ENCODE data around the gene SEMA5B.

SEMA5B gene

DNA sequence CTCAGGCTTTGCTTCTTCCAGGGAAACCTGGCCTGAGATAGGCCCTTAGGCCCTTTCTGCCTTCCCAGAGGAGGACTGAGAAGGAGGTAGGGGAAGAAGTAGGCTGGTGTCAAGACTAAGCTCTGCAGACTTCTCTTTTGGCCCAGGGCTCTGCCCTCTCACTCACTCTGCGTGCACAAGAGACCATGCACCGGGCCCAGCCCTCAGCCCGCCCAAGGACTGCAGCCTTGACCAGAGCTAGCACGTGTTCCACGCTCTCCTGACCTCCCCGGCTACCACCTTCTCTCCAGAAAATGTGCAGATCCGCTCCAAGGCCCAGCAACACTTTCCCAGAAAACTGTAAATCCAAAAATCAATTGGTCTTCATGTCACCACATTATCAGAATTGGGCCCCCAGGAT is 59.8 kb downstream of the SEMA5B start:
- DNase-seq: no peak

DNA sequence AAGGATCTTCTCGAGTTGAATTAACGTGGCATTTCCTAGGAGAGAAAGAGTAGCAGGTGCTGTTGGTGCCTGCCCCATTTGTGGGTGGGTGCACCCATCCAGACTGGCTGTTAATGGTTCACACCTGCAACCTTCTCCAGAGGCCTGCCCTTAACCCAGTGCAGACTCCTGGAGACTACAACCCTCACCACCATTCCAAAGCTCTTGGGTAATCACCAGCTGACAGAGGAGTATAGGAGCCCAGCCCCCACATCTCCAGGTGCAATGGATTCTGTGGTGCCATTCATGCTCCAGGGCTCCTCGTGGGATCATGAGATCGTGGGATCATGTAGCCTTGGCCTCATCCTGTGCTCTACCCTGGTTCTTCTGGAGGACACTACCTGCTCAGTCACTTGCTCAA is 60.2 kb downstream of the SEMA5B start:
- DNase-seq: no peak

DNA sequence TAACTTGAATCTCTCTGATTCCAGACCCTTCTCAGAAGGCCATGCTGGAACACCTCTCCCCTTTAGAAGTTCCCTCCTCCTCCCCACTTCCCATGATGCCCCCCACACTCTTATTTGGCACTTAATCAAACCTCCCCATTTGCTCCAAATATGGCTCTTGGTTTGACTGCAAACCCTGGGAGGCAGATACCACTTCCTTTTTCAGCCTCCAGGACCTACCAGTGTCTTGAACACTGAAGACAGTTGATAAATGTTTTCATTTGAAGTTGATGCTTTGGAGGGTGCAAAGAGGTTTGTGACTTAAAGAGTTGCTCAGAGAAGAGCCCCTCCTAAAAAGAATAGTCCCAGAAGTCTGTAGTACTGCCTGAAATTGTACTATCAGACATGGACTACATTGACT is 61.5 kb downstream of the SEMA5B start:
- no peak for DNase-seq

DNA sequence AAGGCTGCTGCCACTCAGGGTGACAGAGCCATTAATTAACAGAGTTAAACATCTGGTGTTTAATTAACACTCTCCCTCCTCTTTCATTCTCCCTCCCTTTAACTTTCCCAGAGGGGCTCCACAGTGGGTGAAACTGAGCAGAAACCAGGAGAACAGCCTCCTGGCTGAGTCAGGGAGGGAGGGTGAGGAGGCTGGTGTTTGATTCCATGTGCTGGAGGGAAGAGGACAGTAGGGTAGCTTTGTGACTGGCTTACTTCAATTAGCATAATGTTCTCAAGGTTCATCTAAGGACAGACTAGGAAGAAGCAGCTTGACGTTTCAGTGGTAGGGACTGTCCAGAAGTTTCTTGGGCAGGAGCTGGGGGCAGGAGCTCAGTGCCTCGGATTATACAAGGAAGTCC is 62.8 kb downstream of the SEMA5B start:
- DNase-seq: no peak

DNA sequence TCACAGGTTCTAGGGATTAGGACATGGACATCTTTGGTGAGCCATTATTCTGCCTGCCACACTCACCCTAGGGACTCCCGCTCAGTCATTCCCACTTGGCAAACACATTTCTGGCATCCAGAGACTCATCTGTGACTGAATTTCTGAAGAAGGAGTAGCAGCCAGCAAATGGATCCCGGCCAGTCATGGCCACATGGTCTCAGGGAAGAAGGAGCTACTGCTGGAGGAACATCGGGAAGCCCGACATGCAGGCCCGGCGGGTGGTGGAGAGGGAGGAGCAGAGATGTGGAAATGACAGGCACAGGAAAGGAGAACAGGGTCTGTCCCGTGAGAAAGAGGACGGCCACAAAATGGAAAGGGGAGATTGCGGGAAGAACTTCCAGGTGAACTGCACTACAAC is 65.4 kb downstream of the SEMA5B start:
- no peak for DNase-seq

DNA sequence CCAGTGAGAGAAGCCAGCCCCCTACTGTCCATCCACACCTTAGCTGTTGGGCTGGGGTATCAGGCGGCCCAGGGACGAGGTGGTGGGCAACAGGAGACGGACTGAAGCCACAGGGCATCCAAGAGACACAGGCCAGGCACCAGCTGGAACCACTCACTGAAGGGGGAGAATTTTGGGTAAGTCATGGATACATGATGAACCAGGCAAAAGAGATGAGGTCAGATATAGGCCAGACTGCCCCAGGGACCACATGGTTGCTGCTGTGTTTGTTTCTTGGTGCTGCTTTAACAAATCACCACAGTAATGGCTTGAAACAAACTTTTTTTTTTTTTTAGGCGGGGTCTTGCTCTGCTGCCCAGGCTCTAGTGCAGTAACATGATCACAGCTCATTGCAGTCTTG is 66.4 kb downstream of the SEMA5B start:
- no peak for DNase-seq

DNA sequence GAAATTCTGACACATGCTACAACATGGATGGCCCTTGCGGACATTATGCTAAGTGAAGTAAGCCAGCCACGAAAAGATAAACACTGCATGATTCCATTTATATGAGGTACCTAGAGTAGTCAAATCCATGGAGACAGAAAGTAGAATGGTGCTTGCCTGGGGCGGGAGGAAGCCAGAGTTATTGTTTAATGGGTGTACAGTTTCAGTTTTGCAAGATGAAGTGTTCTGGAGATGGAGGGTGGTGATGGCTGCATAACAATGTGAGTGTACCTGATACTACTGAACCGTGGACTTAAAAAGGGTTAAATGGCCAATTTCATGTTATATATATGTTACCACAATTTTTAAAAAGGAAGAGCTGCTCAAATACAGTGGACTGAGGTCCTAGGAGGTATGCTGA is 66.9 kb downstream of the SEMA5B start:
- DNase-seq: no peak

DNA sequence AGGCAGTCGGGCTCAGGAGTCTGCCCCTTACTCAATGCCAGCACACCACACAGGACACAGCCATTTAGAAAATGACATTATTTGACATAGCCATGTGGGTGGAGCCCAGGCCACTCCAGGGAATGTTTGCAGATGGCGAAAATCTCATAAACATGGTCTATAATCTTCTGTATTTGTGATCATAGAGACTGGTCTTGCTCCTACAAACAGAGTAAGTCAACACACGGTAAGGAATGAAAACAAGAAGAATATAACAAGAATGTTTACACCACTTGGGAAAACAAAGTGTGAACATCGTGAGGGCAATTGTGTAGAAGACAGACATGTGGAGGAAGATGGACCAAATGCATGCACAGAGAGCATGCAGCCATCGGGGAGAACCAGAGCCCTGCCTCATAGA is 68.2 kb downstream of the SEMA5B start:
- DNase-seq: no peak

DNA sequence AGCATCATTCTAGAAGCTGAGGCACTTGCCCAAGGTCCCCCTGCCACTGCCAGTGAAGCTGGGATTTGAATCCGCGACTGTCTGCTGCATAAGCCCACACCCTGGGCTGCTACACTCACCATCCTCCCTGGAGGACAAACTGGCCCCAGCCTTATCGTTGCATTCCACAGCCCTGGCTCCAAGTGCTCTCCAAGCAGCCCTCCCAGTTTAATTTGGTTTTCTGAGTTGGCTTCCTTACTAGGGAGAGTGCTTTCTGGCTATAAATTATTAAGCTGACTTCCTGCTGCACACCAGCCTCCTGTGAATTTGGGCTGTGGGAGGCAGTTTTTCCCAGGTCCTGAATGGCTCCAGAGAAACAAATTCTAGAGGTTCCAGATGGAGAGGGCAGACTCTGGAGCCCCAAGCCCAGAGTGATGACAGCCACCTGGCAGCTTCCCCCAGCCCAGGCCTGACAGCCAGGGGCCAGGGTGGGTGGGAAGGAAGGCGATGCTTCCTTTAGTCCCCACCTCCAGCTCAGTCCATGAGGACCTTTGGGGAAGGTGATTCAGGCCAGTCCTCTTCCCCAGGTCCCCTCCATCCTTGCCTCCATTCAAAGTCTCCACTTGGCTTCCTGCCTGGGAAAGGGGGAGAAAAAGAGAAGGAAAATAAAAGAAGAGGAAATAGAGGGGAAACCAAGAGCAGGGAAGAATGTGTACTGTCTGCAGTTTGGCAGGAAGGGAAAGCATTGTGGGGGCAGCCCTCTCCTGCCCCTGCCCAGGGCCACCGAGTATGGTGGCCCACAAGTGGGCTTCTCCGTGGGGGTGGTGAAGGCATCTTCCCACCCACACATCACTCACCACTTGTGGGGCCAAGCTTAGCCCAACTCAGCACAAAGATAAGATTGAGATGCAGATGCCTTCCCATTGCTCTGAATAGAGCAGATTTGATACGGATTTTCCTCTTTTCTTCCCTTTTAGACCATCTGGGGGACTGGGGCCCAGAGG is 69.6 kb downstream of the SEMA5B start:
- no peak for DNase-seq

DNA sequence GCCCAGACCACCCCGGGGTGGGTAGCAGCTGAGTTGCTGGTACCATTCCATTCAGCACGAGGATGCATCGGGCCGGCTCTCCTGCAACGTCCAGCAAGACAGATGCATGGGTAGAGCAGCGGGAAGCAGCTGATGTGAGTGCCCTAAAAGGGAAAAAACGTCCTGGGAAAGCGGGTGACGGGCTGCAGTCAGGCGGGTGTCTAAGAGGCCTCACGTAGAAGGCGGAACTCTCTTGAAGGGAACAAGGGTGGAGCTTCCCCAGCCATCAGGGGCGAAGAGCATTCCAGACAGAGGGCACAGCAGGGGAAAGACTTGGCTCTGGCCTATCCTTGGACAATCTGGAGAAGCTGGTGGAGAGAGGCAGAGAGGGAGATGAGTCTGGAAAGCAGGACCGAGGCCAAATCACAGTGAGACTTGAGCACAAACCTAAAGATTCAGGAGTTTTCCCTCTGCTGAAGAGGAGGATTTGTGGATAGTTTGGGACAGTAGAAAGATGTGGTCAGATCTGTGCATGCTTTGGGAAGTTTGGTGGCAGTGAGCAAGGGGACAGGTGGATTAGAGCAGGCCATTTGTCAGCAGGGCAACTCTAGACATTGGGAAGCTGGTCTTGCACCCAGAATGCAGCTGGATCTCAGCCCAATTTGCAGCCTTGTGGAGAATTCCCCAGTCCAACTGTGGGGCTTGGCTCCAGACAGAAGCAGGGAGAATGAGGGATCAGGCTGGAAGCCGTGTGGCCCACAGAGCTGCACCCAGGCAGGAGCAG is 70.7 kb downstream of the SEMA5B start:
- DNase-seq: no peak

DNA sequence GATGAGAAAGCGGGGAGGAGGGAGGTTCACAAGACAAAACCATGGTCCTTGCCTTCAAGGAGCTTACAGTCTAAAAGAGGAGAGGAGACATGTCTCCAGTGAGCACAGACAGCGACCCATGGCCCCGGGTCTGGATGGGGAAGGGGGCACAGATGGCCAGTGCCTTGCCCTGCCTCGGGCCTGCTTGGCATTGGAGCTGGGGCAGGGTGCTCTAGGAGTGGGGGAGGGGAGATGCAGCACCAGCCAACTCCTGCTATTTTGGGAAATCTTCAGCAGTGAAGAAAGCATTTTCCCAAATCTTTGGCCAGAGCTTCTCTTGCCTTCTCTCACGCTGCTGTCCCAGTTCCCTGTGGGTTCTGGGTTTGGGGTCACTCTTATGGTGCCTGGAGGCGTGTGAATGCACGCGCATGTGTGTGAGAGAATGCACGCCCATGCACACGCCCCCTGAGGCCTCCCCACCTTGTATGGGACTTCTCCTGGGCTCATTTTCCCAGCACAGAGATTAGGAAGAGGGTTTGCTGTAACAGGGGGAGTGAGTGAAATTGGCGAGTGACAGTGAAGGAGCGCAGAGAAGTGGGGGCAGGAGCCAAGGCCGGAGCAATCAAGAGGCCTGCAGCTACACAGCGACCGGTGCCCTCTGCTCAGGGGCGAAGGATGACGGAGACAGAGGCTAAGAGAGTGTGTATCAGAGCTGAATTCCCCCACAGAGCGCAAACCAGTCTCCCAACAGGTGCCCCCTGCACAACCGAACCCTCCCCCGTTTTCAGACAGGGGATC is 71.5 kb downstream of the SEMA5B start:
- DNase-seq: no peak

DNA sequence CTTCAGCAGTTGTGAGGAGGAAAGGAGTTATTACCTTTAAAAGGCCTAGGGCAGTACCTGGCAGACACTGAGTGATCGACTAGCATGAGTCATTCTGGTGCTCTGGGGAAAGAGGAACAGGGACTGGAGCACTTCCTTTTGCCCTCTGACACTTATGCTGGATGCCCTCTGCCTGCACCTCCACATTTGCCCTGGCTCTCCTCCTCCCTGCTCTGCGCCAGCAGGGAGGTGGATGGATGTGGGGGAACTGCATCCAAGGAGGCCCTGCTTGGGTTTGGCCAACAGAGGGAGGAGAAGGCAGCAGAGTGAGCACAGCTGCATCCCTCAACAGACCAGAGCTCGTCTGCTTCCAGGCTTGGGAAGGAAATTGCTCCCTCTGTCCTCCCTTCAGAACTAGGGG is 75.0 kb downstream of the SEMA5B start:
- no peak for DNase-seq

DNA sequence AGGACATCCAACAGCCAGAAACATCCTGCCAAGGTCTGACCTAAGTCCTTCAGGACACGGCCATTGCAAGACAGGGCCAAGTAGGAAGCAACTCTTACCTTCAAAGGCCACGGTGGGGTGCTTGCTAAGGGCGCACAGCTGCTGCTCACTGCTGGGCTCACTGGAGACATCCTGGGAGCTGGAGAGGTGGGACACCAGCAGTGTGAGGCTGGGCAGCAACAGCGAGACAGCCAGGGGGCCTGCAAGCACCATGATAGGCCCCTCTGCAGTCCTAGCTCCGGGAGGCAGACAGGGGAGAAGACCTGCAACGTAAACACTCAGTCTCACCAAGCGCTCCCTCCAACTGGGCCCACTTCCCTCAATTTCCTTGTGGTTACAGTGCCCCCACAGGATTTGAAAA is 79.2 kb downstream of the SEMA5B start:
- no peak for DNase-seq

DNA sequence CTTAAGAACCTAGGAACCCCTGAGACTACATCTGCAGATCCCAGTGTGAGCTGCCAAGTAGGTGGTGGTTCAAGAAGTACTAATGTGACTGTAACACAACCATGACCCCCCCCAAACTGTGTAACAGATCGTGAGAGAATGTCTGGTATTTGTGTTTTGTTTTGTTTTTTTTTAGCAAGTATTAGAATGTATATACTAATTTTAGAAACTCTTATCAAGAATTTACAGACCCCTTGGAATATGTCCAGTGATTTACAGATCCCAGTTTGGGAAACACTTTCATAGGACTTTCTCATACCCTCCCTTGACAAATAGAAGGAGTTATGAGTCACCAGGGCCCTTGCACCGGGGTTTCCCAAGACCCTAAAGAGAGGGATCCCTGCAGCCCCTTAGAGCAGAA is 79.8 kb downstream of the SEMA5B start:
- no peak for DNase-seq

DNA sequence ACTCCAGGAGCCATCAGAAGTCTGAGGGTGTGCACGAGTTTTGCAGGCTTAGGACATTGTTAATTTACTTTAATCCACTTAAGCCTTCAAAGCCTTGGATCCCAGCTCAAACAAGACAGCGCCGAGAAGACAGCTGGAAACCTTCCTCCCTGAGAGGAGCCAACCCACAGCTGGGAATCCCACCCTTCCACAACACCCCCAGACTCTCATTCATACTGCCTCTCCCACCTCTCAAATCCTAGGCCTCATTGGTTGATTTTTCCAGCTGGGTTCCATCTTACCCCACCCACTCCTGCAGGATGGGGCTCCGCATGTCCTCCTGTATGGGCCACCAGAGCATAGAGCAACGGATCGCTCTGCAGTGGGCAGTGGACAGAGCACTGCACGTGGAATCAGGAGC is 80.4 kb downstream of the SEMA5B start:
- no peak for DNase-seq

DNA sequence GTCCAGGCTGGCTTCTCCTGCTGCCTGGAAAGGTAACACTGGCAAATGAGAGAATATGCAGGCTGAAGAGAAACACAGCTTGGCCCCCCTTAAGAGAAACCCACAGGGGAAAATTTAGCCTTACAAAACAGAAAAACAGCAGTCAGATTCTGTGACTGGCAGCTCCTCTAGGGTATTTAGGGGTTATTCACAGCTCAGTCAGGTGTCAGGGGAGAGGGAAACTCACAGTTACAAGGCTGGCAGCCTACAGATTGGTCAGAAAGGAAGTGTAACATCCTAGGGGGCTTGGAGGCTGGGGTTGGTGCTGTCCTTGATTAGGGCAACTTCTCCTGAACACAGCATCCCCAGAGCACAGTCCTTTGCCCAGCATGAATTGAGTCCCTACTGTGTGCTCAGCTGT is 81.4 kb downstream of the SEMA5B start:
- no peak for DNase-seq

DNA sequence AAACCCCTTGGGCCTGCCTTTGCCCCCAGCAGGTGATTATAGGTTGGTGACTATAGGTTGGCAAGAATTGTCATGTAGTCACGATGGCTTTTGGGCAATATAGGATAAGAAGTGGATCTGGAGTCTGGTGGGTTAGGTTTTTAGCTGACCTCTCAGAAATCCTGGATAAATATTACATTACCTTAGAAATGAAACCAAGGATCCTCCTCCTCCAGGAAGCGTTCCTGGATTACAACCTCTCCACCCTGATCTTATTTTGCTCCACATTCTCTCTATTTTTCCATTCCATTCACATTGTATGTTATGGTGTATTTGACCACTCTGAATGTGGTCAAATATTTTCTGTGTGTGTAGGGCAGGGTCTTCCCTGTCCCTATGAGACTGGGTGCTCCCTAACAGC is 82.3 kb downstream of the SEMA5B start:
- DNase-seq: no peak

DNA sequence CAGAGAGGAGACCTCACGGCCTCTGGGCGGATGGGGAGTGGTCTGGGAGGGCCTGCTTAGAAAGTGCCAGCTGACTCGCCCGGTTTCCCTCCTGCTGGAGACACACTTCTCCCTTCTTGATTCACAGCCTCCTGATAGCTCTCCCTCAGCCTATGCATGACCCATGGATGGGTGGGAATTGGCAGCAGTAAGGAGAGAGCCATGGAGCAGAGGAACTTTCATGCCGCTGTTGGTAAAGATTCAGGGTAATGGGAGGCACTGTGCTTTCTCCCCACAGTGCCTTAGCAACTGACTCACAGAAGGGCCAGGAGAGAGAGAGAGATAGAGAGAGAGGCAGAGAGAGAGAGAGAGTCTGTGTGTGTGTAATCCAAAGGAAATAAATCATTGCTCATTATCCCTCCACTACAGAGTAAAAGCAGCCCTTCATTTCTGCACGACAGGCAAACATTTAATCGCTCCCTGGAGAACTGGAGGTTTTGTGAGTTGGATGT is 82.8 kb downstream of the SEMA5B start:
- DNase-seq: no peak

DNA sequence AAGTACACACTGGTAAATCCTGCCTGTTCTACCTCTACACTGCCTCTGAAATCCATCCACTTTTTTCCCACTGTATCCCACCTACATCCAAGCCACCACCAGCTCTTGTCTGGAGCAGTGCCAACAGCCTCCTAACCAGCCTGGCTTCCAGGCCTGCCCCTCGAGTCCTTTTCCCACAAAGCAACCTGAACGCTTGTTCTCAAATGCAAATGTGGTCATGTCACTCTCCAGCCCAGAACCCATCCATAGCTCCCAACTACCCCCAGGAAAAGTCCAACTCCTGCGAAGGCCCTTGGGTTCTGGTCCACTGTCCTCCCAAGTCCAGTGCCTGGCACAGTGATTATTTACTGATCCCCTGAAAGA is 83.8 kb downstream of the SEMA5B start:
- no peak for DNase-seq

DNA sequence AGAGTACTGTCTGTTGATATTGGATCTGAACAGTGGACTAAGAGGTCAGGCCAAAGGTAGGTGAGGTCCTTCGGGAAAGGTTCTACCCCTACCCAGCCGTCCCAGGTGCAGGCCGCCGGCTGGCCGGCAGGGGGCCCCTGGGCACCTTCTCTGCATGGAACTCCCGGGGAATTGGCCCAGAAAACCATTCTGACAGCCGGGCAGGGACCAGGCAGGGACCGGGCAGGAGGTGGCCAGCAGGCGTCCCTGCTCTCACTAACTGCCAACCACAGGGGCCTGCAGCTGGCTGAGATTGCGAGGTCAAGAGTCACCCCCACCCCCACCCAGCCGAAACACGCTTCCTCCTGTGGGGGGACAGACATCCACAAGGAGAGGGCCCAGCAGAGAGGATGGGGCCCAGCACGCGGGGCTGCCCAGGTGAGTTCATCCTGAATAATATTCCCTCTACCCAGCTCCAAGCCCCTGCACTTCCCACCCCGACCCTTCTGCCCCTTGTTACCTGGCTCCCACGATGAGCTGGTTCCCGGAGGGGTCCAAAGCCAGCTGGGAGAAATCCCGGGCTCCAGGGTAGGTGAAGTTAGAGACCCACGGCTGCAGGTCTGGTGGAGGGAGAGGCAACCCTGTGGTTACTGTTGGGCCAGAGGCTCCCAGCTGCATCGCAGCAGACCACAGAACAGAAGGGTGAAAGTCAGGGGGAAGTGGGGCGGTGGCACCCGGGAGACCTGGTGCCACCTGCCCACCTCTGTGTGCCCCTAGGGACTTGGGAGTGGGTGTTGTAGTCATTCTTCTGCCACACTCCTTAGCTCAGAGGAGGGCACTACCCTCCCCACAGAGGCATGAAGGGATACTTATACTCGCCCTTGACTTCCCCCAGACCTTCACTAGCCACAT is 84.4 kb downstream of the SEMA5B start:
- peak; percentile 70 for DNase-seq

DNA sequence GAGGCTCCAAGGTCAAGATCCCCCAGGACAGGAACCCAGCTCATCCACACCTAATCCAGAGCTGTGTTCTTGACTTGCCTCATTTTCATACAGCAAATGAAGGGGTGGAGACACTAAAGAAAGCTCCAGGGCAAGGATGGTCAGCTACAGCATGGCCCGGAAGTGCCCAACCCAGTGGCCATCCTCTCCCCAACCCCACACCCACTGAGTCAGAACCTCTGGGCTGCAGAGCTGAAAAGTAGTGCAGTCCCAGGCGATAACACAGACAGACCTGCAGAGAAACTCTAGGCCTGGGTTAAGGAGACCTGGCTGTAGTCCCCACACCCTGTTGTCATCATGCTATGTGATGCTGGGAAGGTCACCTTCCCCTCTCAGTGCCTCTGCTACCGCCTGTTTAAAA is 85.3 kb downstream of the SEMA5B start:
- DNase-seq: no peak

Measured in stimulated activated CD4-positive, alpha-beta T cell treated with anti-CD3 and anti-CD28 coated beads, Interleukin-15, amount 100 ng/mL, for 24 hours (primary cell).